Adrenal gland (tissue), 12 donors: ENCODE results near the gene PPL. TPM values are rescaled to one million over a fixed set of nuclear protein-coding genes. Genes with fewer than 3 reads are reported as not detected.

ENCODE experiments used
- DNase-seq, 7 donors: peaks; one replicate each; pipeline ENCODE4 v3.0.0-alpha.2; 2019 to 2020
- H3K27ac ChIP-seq, 5 donors: fragments of 200-600 bp; sonication (generic) in 4 of 5; 1 replicate in 3 of 5; 2 replicates in 2 of 5; pipeline versions ENCODE4 v1.5.1 to v1.8.0; 2016 to 2020; ENCODE audit warnings: mild to moderate bottlenecking in 1 of 5
- H3K27me3 ChIP-seq: fragments of 200-600 bp; 2 replicates; pipeline ENCODE4 v1.8.0; 2021
- H3K36me3 ChIP-seq, 2 donors: fragments of 200-600 bp; replicated peaks in 1 of 2; 1 replicate in 1 of 2; 2 replicates in 1 of 2; pipeline versions ENCODE4 v1.5.1 to v1.8.0; 2018 to 2022
- H3K4me1 ChIP-seq, 2 donors: fragments of 200-600 bp; replicated peaks in 1 of 2; 1 replicate in 1 of 2; 2 replicates in 1 of 2; pipeline versions ENCODE4 v1.5.1 to v1.8.0; 2018 to 2021
- H3K4me3 ChIP-seq, 4 donors: fragments of 200-600 bp; sonication (generic) in 3 of 4; one replicate each; pipeline ENCODE4 v1.5.1; 2016 to 2018
- H3K9me3 ChIP-seq, 3 donors: fragments of 200-600 bp; sonication (generic) in 1 of 3; replicated peaks in 1 of 3; 1 replicate in 2 of 3; 2 replicates in 1 of 3; pipeline versions ENCODE4 v1.5.1 to v1.8.0; 2016 to 2021
- CTCF ChIP-seq, 6 experiments: fragments of 450-650 bp in 4 of 6; fragments of 200-600 bp in 2 of 6; sonication (generic) in 1 of 6; IDR thresholded peaks; 1 replicate in 5 of 6; 2 replicates in 1 of 6; pipeline versions ENCODE4 v1.5.1 to v1.8.0; 2016 to 2021; ENCODE audit warnings: antibody characterized with exemption in 6 of 6, mild to moderate bottlenecking in 2 of 6, moderate library complexity in 1 of 6
- POLR2A ChIP-seq, 2 donors: fragments of 450-650 bp; IDR thresholded peaks; one replicate each; pipeline ENCODE4 v1.6.1; 2017; ENCODE audit warnings: antibody characterized with exemption in 2 of 2, mild to moderate bottlenecking in 2 of 2, moderate library complexity in 1 of 2
- WGBS, 4 donors: extraction: QIAGEN DNeasy Blood & Tissue Kit in 2 of 4; methylation state at CpG; one replicate each; pipeline versions ENCODE4 v1.1.5 to v1.1.7; 2013 to 2017; 5-methylcytosine and 5-hydroxymethylcytosine counted together
- intact Hi-C, 2 donors: fragments of 100-400 bp; cut with DNase I; formaldehyde crosslinking; loops; one replicate each; pipeline versions ENCODE4 v1.14.1 to v1.15.0; 2022 to 2023
- polyA plus RNA-seq, 3 donors: library from polyadenylated mRNA; stranded (reverse); fragments of 200-250 nt in 2 of 3; fragments of 350-450 nt in 1 of 3; fragmentation: Illumina TruSeq in 1 of 3; extraction: RNeasy Lipid Tissue Mini Kit (QIAGEN cat#74804) in 1 of 3; gene quantifications; one replicate each; pipeline ENCODE4 v1.2.3, GENCODE V29; 2013 to 2014
- total RNA-seq, 9 donors: library from RNA; depleted of rRNA in 4 of 9; stranded (reverse); fragments of >200 nt in 4 of 9; fragments of 120-200 nt in 1 of 9; fragmentation: NEBNext Ultra II Directional in 1 of 9; extraction: Animal tissue kit (Norgen Biotek cat#: 25700) in 1 of 9; gene quantifications; one replicate each; pipeline versions ENCODE4 v1.1.0 to v1.2.4, GENCODE V29; 2013 to 2023
- donor health status: healthy with polysubstance abuse.
- donor health status: Bipolar disorder and iron deficiency.
- donor health status: DM: yes; HTN: yes; CAD: no.
- donor health status: DM: no; HTN: no; CAD: no.
- donor health status: DM: no; HTN: no; CAD: no.
- donor health status: DM: yes; HTN: yes; CAD: no.

PPL gene
- total and polyA plus RNA-seq, 12 donors, result 0.38 to 20.9 (median 14.7) TPM

DNA sequence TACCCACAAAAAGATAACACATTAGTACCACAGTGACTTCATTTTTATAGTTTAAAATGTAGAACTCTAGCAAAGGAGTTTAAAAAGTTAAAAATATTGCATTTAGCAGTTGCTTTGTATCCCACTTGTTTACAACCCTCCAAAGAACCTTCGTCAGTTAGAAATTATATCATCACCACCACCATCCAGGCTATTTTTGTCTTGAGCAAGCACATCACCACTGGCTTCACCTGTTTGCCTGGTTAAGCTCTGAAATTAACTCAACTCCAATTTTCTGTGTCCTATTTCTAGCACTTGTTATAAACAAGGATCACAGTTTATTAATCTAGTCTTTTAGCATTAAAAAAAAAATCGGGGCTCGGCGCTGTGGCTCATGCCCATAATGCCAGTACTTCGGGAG, 96.0 kb downstream of the PPL start:
- Histone ChIP-seq H3K27ac (no peak overlapping the region), H3K4me3 (no peak overlapping the region), H3K27me3 (no peaks in the 10 kb centered on the region), H3K9me3 (no peaks in the 10 kb centered on the region), H3K4me1 (peaks cover 5 to 11% of the 10 kb centered on the region in 2 donors), H3K36me3 (peaks cover 0 to 70% of the 10 kb centered on the region in 2 donors)
- intact Hi-C loops, result loop anchor here in 1 of 2 donors (10.0 kb wide), 1 partner anchor 114 kb away; the partner anchor contains the start of gene SEC14L5
- WGBS, 4 donors, result 75 to 79% (median 78%) methylated on average over 5 of the region's 5 CpGs
- TF ChIP-seq POLR2A (IDR thresholded peaks at IDR 0.05), result no peak
- TF ChIP-seq CTCF (IDR thresholded peaks at IDR 0.05), result no peak
- DNase-seq, result peak in 1 of 7 donors; percentile 25

GRCh38 chr16:4839942-4840341, 97.0 kb downstream of the PPL start:
- Histone ChIP-seq H3K9me3 (no peaks in the 10 kb centered on the region), H3K27me3 (no peaks in the 10 kb centered on the region), H3K4me3 (no peak overlapping the region), H3K27ac (no peak overlapping the region), H3K4me1 (peaks cover 0 to 5% of the 10 kb centered on the region in 2 donors), H3K36me3 (peaks cover 0 to 68% of the 10 kb centered on the region in 2 donors)
- intact Hi-C loops, result loop anchor here (5.0 to 10.0 kb wide), 2 partner anchors 112 to 115 kb away; partner anchors contain the start of gene SEC14L5 (in 1 of the 2)
- TF ChIP-seq CTCF (IDR thresholded peaks at IDR 0.05), result no peak
- no peak for TF ChIP-seq POLR2A (IDR thresholded peaks at IDR 0.05)
- DNase-seq, result peak in 1 of 7 donors; percentile 34
- WGBS, 4 donors, result 81 to 90% (median 84%) methylated on average over 5 of the region's 5 CpGs

- TF ChIP-seq CTCF (IDR thresholded peaks at IDR 0.05), result no peak
- no peak for TF ChIP-seq POLR2A (IDR thresholded peaks at IDR 0.05)
- Histone ChIP-seq H3K27me3 (no peaks in the 10 kb centered on the region), H3K9me3 (no peaks in the 10 kb centered on the region), H3K36me3 (peaks cover 0 to 50% of the 10 kb centered on the region in 2 donors), H3K4me3 (no peak overlapping the region), H3K4me1 (peaks cover 0 to 9% of the 10 kb centered on the region in 2 donors), H3K27ac (no peak overlapping the region)
- DNase-seq, result peak in 1 of 7 donors; percentile 44
- WGBS, 4 donors, result 88 to 94% (median 92%) methylated on average over 13 of the region's 13 CpGs
- intact Hi-C loops, result loop anchor here in 1 of 2 donors (5.0 kb wide), 1 partner anchor 114 kb away; no protein-coding TSS in a partner anchor
Observed at GRCh38 chr16:4837733-4838501, 99.0 kb downstream of the PPL start.

DNA sequence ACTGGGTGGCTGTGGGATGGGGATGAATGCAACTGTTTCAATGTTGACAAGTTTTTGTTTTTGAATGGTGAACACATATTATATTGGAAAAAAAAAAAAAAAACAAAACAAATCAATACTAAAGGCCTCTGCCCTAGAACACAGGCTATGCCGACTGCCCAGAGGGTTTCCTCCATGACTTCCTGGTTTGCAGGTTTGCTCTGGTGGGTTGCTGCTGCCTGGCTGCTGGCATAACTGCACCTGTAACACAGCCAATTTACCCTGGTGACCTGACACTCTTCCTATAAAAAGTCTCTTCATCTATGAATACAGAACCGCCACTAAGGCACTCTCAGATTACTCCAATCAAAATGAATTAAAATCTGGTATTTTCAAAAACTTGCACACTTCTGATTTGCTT, 100.2 kb downstream of the PPL start:
- no peak for DNase-seq
- no peak overlapping the region for H3K4me3 ChIP-seq
- TF ChIP-seq CTCF (IDR thresholded peaks at IDR 0.05) (no peak), POLR2A (IDR thresholded peaks at IDR 0.05) (no peak)
- WGBS, 4 donors, result 75 to 92% (median 78%) methylated on average over 2 of the region's 2 CpGs
- H3K4me1 ChIP-seq, result peaks cover 0 to 9% of the 10 kb centered on the region in 2 donors
- H3K27me3 ChIP-seq, result no peaks in the 10 kb centered on the region
- intact Hi-C loops, result loop anchor here in 1 of 2 donors (5.0 kb wide), 1 partner anchor 116 kb away; no protein-coding TSS in a partner anchor
- peaks cover 0 to 49% of the 10 kb centered on the region in 2 donors for H3K36me3 ChIP-seq
- peak overlapping the region in 1 of 5 donors; percentile 15 for H3K27ac ChIP-seq
- H3K9me3 ChIP-seq, result no peaks in the 10 kb centered on the region
